ES-I3 (cell line): ENCODE measurements around the gene LMF2.

Source experiments
- H3K36me3 ChIP-seq: 2 replicates; pipeline ENCODE4 v1.6.1; 2013; ENCODE audit warnings: mild to moderate bottlenecking, low read length, control low read depth, moderate library complexity; ENCODE audit not compliant: insufficient read depth
- H3K4me1 ChIP-seq: 2 replicates; pipeline ENCODE4 v1.6.1; 2013; ENCODE audit warnings: mild to moderate bottlenecking, control low read depth, low read length; ENCODE audit not compliant: insufficient read depth
- H3K9ac ChIP-seq: 2 replicates; pipeline ENCODE4 v1.6.1; 2013; ENCODE audit warnings: low read depth, mild to moderate bottlenecking, low read length, moderate library complexity
- H3K9me3 ChIP-seq: 2 replicates; pipeline ENCODE4 v1.6.1; 2013; ENCODE audit warnings: mild to moderate bottlenecking, low read length, moderate library complexity; ENCODE audit not compliant: control insufficient read depth, insufficient read depth

Gene LMF2

GRCh38 chr22:50481045-50481439 lies 26.5 kb downstream of the LMF2 start:
- Histone ChIP-seq H3K9me3 (no peaks in the 10 kb centered on the region), H3K9ac (peak overlapping the region; percentile 57), H3K4me1 (peaks cover 8% of the 10 kb centered on the region; the same call in 1 of the 2 replicates), H3K36me3 (no peaks in the 10 kb centered on the region; the same call in 1 of the 2 replicates)

GRCh38 chr22:50479721-50480120 lies 27.8 kb downstream of the LMF2 start:
- Histone ChIP-seq H3K9me3 (no peaks in the 10 kb centered on the region), H3K36me3 (no peaks in the 10 kb centered on the region; the same call in 1 of the 2 replicates), H3K4me1 (peaks cover 8% of the 10 kb centered on the region; the same call in 1 of the 2 replicates), H3K9ac (no peak overlapping the region)

GRCh38 chr22:50477923-50478322 lies 29.6 kb downstream of the LMF2 start:
- H3K4me1 ChIP-seq, result peaks cover 11% of the 10 kb centered on the region; the same call in 1 of the 2 replicates
- H3K9ac ChIP-seq, result no peak overlapping the region

GRCh38 chr22:50476868-50477267 lies 30.6 kb downstream of the LMF2 start:
- Histone ChIP-seq H3K9ac (no peak overlapping the region), H3K36me3 (no peaks in the 10 kb centered on the region), H3K4me1 (peaks cover 11% of the 10 kb centered on the region; the same call in 1 of the 2 replicates), H3K9me3 (no peaks in the 10 kb centered on the region)

More at GRCh38 chr22:50477923-50478322, 29.6 kb downstream of the LMF2 start:
- H3K36me3 ChIP-seq, result no peaks in the 10 kb centered on the region; the same call in 1 of the 2 replicates
- H3K9me3 ChIP-seq, result no peaks in the 10 kb centered on the region

- Histone ChIP-seq H3K36me3 (no peaks in the 10 kb centered on the region), H3K4me1 (peaks cover 13% of the 10 kb centered on the region; the same call in 1 of the 2 replicates), H3K9ac (peak overlapping the region; percentile 69; the same call in 1 of the 2 replicates), H3K9me3 (no peaks in the 10 kb centered on the region)
Observed at GRCh38 chr22:50475652-50476002, 31.9 kb downstream of the LMF2 start.

GRCh38 chr22:50474710-50475651 lies 32.5 kb downstream of the LMF2 start, which contains the start of gene SBF1:
Gene SBF1, minus strand, starts transcription at chr22:50475035. Its CDS starts 195 bp downstream, at chr22:50474840.
- Histone ChIP-seq H3K9me3 (no peaks in the 10 kb centered on the region), H3K4me1 (peaks cover 19% of the 10 kb centered on the region), H3K36me3 (no peaks in the 10 kb centered on the region), H3K9ac (peak within 1 kb of the TSS; percentile 69)

- Histone ChIP-seq H3K9ac (peak overlapping the region; percentile 69; the same call in 1 of the 2 replicates), H3K36me3 (no peaks in the 10 kb centered on the region), H3K9me3 (no peaks in the 10 kb centered on the region), H3K4me1 (peaks cover 29% of the 10 kb centered on the region)
Observed at GRCh38 chr22:50473855-50474671, 33.4 kb downstream of the LMF2 start.

- no peaks in the 10 kb centered on the region for H3K9me3 ChIP-seq
- no peak overlapping the region for H3K9ac ChIP-seq
- H3K36me3 ChIP-seq, result no peaks in the 10 kb centered on the region
- peaks cover 29% of the 10 kb centered on the region for H3K4me1 ChIP-seq
Observed at GRCh38 chr22:50473088-50473487, 34.4 kb downstream of the LMF2 start.

GRCh38 chr22:50471962-50472361 lies 35.5 kb downstream of the LMF2 start:
- Histone ChIP-seq H3K9ac (no peak overlapping the region), H3K9me3 (no peaks in the 10 kb centered on the region), H3K4me1 (peaks cover 26% of the 10 kb centered on the region), H3K36me3 (no peaks in the 10 kb centered on the region; the same call in 1 of the 2 replicates)

- Histone ChIP-seq H3K9me3 (no peaks in the 10 kb centered on the region), H3K9ac (no peak overlapping the region), H3K4me1 (peaks cover 21% of the 10 kb centered on the region), H3K36me3 (no peaks in the 10 kb centered on the region; the same call in 1 of the 2 replicates)
Observed at GRCh38 chr22:50471197-50471847, 36.2 kb downstream of the LMF2 start.

GRCh38 chr22:50470491-50470890 lies 37.0 kb downstream of the LMF2 start:
- Histone ChIP-seq H3K4me1 (peaks cover 21% of the 10 kb centered on the region), H3K9me3 (no peaks in the 10 kb centered on the region), H3K36me3 (no peaks in the 10 kb centered on the region; the same call in 1 of the 2 replicates), H3K9ac (no peak overlapping the region)

- no peak overlapping the region for H3K9ac ChIP-seq
- H3K36me3 ChIP-seq, result no peaks in the 10 kb centered on the region; the same call in 1 of the 2 replicates
- peaks cover 21% of the 10 kb centered on the region for H3K4me1 ChIP-seq
- no peaks in the 10 kb centered on the region for H3K9me3 ChIP-seq
Observed at GRCh38 chr22:50469377-50470305, 37.9 kb downstream of the LMF2 start.

GRCh38 chr22:50468626-50469025 lies 38.9 kb downstream of the LMF2 start:
- H3K9me3 ChIP-seq, result no peaks in the 10 kb centered on the region
- H3K9ac ChIP-seq, result no peak overlapping the region
- H3K4me1 ChIP-seq, result peaks cover 21% of the 10 kb centered on the region
- no peaks in the 10 kb centered on the region; the same call in 1 of the 2 replicates for H3K36me3 ChIP-seq
